Ishikawa (cell line): ENCODE results near the gene PLPPR1.

Source experiments
- CEBPB ChIP-seq: IDR thresholded peaks from 2 replicates; pipeline ENCODE4 v1.6.1; 2012
- CREB1 ChIP-seq: IDR thresholded peaks from 2 replicates; pipeline ENCODE4 v1.6.1; 2012; ENCODE audit warnings: low read depth
- EGR1 ChIP-seq: IDR thresholded peaks from 2 replicates; pipeline ENCODE4 v1.6.1; 2012
- EP300 ChIP-seq: IDR thresholded peaks from 2 replicates; pipeline ENCODE4 v1.6.1; 2012; ENCODE audit warnings: borderline replicate concordance
- FOXM1 ChIP-seq: IDR thresholded peaks from 2 replicates; pipeline ENCODE4 v1.6.1; 2012; ENCODE audit warnings: low read depth, borderline replicate concordance
- MAX ChIP-seq: IDR thresholded peaks from 2 replicates; pipeline ENCODE4 v1.6.1; 2012
- NFIC ChIP-seq: IDR thresholded peaks from 2 replicates; pipeline ENCODE4 v1.6.1; 2012
- RAD21 ChIP-seq: IDR thresholded peaks from 2 replicates; pipeline ENCODE4 v1.6.1; 2012; ENCODE audit warnings: low read depth
- REST ChIP-seq: IDR thresholded peaks from 2 replicates; pipeline ENCODE4 v1.6.1; 2012; ENCODE audit warnings: low read depth, mild to moderate bottlenecking
- TAF1 ChIP-seq: IDR thresholded peaks from 2 replicates; pipeline ENCODE4 v1.6.1; 2012; ENCODE audit warnings: low read depth, mild to moderate bottlenecking
- TCF12 ChIP-seq: IDR thresholded peaks from 2 replicates; pipeline ENCODE4 v1.6.1; 2012; ENCODE audit warnings: low read depth
- TEAD4 ChIP-seq: IDR thresholded peaks from 2 replicates; pipeline ENCODE4 v1.6.1; 2012
- USF1 ChIP-seq: IDR thresholded peaks from 2 replicates; pipeline ENCODE4 v1.6.1; 2012
- YY1 ChIP-seq: IDR thresholded peaks from 2 replicates; pipeline ENCODE4 v1.6.1; 2012; ENCODE audit warnings: low read depth
- ZBTB7A ChIP-seq: IDR thresholded peaks from 2 replicates; pipeline ENCODE4 v1.6.1; 2012; ENCODE audit warnings: low read depth

The PLPPR1 gene

GRCh38 chr9:101083448-101084202 is 55.1 kb downstream of the PLPPR1 start:
- TF ChIP-seq FOXM1 (no peak), ZBTB7A (no peak), NFIC (no peak), YY1 (no peak), RAD21 (no peak), CREB1 (no peak), REST (no peak), EP300 (no peak), TAF1 (no peak), USF1 (no peak), TEAD4 (no peak)

- no peak for TF ChIP-seq RAD21
- no peak for TF ChIP-seq USF1
- TF ChIP-seq CREB1 = no peak
- no peak for TF ChIP-seq EGR1
- no peak for TF ChIP-seq CEBPB
- no peak for TF ChIP-seq FOXM1
- no peak for TF ChIP-seq YY1
- TF ChIP-seq EP300 = no peak
- no peak for TF ChIP-seq MAX
- TF ChIP-seq ZBTB7A = no peak
- TF ChIP-seq NFIC = no peak
- TF ChIP-seq TAF1 = no peak
- TF ChIP-seq REST = no peak
- TF ChIP-seq TCF12 = no peak
- no peak for TF ChIP-seq TEAD4
Observed at GRCh38 chr9:101087426-101087825, 58.9 kb downstream of the PLPPR1 start.

- TF ChIP-seq TAF1 (no peak), REST (no peak), RAD21 (no peak), EGR1 (no peak), TEAD4 (no peak), NFIC (no peak), FOXM1 (no peak), MAX (no peak), TCF12 (no peak), EP300 (no peak), ZBTB7A (no peak), YY1 (no peak), CREB1 (no peak), CEBPB (no peak), USF1 (no peak)
Observed at GRCh38 chr9:101092922-101093321, 64.4 kb downstream of the PLPPR1 start.

GRCh38 chr9:101093620-101094019 is 65.1 kb downstream of the PLPPR1 start:
- TF ChIP-seq ZBTB7A = no peak
- TF ChIP-seq EGR1 = no peak
- TF ChIP-seq TEAD4 = no peak
- TF ChIP-seq FOXM1 = no peak
- no peak for TF ChIP-seq CREB1
- no peak for TF ChIP-seq USF1
- no peak for TF ChIP-seq EP300
- no peak for TF ChIP-seq TCF12
- TF ChIP-seq MAX = no peak
- no peak for TF ChIP-seq YY1
- no peak for TF ChIP-seq RAD21
- TF ChIP-seq CEBPB = no peak
- TF ChIP-seq TAF1 = no peak
- TF ChIP-seq NFIC = no peak
- no peak for TF ChIP-seq REST
